Thoracic aorta (tissue), 2 donors: ENCODE data around the gene CRLF1. TPM values are rescaled to one million over a fixed set of nuclear protein-coding genes. Genes with fewer than 3 reads are reported as not detected.

ENCODE experiments used
- ATAC-seq: fragments of 150-250 bp; one replicate; pipeline ENCODE4 v1.8.0; 2017; ENCODE audit warnings: low read depth; ENCODE audit not compliant: insufficient number of reproducible peaks, low FRiP score
- DNase-seq: peaks from one replicate; pipeline ENCODE4 v3.0.0-alpha.2; 2020; ENCODE audit warnings: low spot score
- H3K27ac ChIP-seq, 2 donors: fragments of 200-600 bp; sonication (generic); 1 replicate in 1 of 2; 2 replicates in 1 of 2; pipeline ENCODE4 v1.5.1; 2016; ENCODE audit warnings: mild to moderate bottlenecking in 2 of 2, moderate library complexity in 2 of 2
- H3K27me3 ChIP-seq: fragments of 200-600 bp; sonication (generic); replicated peaks from 2 replicates; pipeline ENCODE4 v1.6.0; 2016; ENCODE audit warnings: mild to moderate bottlenecking; ENCODE audit not compliant: insufficient read depth
- H3K36me3 ChIP-seq: fragments of 200-600 bp; sonication (generic); one replicate; pipeline ENCODE4 v1.5.1; 2016
- H3K4me1 ChIP-seq, 2 donors: fragments of 200-600 bp; sonication (generic); 1 replicate in 1 of 2; 2 replicates in 1 of 2; pipeline versions ENCODE4 v1.5.1 to v1.6.0; 2016; ENCODE audit warnings: low read depth in 2 of 2, mild to moderate bottlenecking in 1 of 2; ENCODE audit not compliant: control insufficient read depth in 1 of 2
- H3K4me3 ChIP-seq: fragments of 200-600 bp; sonication (generic); 2 replicates; pipeline ENCODE4 v1.5.1; 2016; ENCODE audit warnings: mild to moderate bottlenecking
- H3K9me3 ChIP-seq: fragments of 200-600 bp; sonication (generic); 2 replicates; pipeline ENCODE4 v1.5.1; 2016
- total RNA-seq, 2 donors: library from RNA; depleted of rRNA; stranded (reverse); fragments of >200 nt; gene quantifications; one replicate each; pipeline versions ENCODE4 v1.1.0 to v1.2.3, GENCODE V29; 2016
- TF ChIP-seq, protein P1 (sequence below): fragments of 200-600 bp; sonication (generic); IDR thresholded peaks from one replicate; pipeline ENCODE4 v1.5.1; 2019; ENCODE audit warnings: antibody characterized with exemption

Gene CRLF1
- total RNA-seq, 2 donors from 2014 or later, result 85.9 to 1,063 TPM

DNA sequence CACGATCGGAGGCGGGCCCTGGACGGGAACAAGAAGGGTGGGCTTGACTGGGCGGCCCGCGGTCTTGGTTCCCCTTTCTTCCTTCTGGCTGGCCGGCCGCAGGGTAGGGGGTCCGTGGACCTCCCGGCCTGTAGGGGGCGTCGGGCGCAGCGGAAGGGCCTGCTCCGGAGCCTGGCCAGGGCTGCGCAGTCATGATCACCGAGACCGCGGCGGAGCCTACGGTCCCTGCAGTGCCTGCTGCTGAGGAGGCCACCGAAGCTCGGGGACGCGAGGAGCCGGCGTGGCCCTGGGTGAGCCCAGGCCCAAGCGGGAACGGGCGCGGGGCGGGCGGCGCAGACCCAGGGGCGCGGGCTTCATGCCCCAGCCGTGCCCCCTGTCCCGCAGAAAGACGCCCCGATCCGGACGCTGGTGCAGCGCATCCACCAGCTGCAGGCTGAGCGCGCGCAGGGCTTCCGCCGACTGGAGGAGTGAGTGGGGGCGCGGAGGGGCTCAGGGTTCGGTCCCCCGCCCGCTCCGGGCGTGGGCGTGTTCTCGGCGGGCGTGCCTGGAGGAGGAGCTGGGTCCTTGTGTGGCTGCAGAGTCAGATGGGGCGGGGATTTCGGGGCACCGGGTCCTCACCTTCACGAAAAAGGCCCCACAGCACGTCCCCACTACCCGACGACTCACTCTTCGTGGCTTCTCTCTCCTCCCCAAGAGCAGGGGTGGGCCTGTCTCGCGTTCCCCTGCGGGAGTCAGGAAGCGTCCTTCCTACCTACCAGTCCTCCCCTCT lies 17.8 kb downstream of the CRLF1 start, which contains the start of gene REX1BD:
Gene REX1BD (plus strand): TSS at position 188 of the 769 bp plus-strand sequence. CDS start 4 bp downstream, at position 192.
- TF ChIP-seq, protein P1, sequence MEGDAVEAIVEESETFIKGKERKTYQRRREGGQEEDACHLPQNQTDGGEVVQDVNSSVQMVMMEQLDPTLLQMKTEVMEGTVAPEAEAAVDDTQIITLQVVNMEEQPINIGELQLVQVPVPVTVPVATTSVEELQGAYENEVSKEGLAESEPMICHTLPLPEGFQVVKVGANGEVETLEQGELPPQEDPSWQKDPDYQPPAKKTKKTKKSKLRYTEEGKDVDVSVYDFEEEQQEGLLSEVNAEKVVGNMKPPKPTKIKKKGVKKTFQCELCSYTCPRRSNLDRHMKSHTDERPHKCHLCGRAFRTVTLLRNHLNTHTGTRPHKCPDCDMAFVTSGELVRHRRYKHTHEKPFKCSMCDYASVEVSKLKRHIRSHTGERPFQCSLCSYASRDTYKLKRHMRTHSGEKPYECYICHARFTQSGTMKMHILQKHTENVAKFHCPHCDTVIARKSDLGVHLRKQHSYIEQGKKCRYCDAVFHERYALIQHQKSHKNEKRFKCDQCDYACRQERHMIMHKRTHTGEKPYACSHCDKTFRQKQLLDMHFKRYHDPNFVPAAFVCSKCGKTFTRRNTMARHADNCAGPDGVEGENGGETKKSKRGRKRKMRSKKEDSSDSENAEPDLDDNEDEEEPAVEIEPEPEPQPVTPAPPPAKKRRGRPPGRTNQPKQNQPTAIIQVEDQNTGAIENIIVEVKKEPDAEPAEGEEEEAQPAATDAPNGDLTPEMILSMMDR, result peak; percentile 83
- H3K27ac ChIP-seq, result peak within 1 kb of the TSS; percentile 84 to 86
- H3K9me3 ChIP-seq, result no peaks in the 10 kb centered on the region
- peaks cover 8% of the 10 kb centered on the region for H3K36me3 ChIP-seq
- peak within 1 kb of the TSS; percentile 89 for H3K4me3 ChIP-seq
- DNase-seq (peak; percentile 57), ATAC-seq (peak; percentile 19)
- no peaks in the 10 kb centered on the region for H3K27me3 ChIP-seq
- H3K4me1 ChIP-seq, result peaks cover 11 to 21% of the 10 kb centered on the region in 2 donors

DNA sequence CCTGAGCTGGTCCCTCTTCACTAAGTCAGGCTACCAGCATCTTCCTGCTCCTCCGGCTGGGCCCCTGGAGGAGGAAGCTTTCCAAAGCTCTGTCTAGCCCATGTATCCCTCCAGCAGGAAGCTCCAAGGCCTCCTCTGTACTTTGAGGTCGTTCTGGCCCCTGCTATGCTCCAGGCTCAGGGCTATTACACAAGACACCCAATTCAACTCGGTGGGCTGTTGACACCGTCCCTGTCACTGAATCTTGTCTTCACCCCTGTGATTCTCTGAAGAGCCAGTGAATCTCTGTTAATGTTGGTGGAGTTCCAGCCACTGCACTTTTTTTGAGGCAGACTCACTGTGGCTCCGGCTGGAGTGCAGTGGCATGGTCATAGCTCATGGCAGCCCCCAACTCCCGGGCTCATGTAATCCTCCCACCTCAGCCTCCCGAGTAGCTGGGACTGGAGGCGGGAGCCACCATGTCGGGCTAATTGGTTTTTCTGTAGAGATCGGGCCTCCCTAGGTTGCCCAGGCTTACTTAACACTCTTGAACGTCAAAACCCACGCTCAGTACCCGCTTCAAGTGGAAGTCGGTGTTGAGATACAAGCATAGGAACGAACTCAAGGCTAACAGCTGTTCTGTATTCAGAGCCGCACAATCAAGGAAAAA lies 18.5 kb downstream of the CRLF1 start:
- Histone ChIP-seq H3K4me1 (peaks cover 11 to 21% of the 10 kb centered on the region in 2 donors), H3K27ac (peak overlapping the region; percentile 84 to 86), H3K4me3 (peak overlapping the region; percentile 89), H3K27me3 (no peaks in the 10 kb centered on the region), H3K9me3 (no peaks in the 10 kb centered on the region), H3K36me3 (peaks cover 8% of the 10 kb centered on the region)
- ATAC-seq, result no peak
- no peak for DNase-seq
- TF ChIP-seq, protein P1, result no peak

DNA sequence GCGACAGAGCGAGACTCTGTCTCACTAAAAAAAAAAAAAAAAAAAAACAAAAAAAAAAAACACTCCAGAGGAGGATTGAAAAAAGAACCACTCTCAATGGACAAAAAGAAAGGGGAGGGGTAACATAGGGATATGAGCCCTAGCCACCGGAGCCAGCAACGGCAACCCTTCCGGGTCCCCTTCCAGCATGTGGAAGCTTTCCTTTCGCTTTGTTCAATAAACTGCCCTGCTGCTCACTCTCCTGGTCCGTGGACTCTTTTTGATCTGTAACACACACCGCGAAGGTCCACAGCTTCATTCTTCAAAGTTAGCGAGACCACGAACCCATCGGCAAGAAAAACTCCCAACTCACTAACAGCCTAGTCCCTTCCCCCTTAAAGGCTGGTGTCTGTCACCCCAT lies 19.0 kb downstream of the CRLF1 start:
- Histone ChIP-seq H3K36me3 (peaks cover 8% of the 10 kb centered on the region), H3K27ac (no peak overlapping the region), H3K4me1 (peaks cover 11 to 21% of the 10 kb centered on the region in 2 donors), H3K4me3 (no peak overlapping the region), H3K9me3 (no peaks in the 10 kb centered on the region), H3K27me3 (no peaks in the 10 kb centered on the region)
- TF ChIP-seq, protein P1, result no peak
- ATAC-seq (no peak), DNase-seq (no peak)

DNA sequence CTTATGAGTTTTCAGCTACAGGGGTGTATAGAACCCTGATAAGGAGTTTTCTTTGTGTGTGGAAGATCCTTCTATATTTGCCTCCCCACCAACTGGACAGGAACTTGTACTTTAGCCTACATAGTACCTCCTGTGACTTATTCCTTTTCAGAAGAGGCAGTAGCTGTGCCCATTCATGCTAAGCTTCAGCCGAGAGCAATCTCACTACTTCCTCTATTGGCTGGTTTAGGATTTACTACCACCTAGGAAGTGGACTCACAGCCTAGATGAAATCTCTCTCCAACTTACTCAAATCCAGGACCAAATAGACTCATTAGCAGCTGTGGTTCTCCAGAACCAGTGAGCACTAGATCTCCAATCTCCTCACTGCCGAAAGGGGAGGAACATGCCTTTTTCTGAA lies 20.3 kb downstream of the CRLF1 start:
- Histone ChIP-seq H3K27ac (no peak overlapping the region), H3K4me1 (peaks cover 11 to 21% of the 10 kb centered on the region in 2 donors), H3K27me3 (no peaks in the 10 kb centered on the region), H3K36me3 (peaks cover 8% of the 10 kb centered on the region), H3K9me3 (no peaks in the 10 kb centered on the region), H3K4me3 (no peak overlapping the region)
- TF ChIP-seq, protein P1, result no peak
- no peak for ATAC-seq
- no peak for DNase-seq

DNA sequence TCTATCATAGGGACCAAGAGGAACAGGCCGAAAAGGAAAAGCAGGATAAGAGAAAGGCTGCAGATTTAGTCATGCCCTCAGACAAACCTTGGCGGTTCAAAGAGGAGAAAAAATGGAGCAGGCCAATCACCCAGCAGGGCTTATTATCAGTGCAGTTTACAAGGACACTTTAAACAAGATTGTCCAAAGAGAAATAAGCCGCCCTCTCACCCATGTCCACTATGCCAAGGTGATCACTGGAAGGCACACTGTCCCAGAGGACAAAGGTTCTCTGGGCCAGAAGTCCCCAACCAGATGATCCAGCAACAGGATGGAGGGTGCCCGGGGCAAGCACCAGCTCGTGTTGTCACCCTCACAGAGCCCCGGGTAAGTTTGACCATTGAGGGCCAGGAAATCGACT lies 26.3 kb downstream of the CRLF1 start:
- Histone ChIP-seq H3K9me3 (no peaks in the 10 kb centered on the region), H3K4me1 (no peaks in the 10 kb centered on the region), H3K36me3 (peaks cover 14% of the 10 kb centered on the region), H3K27ac (no peak overlapping the region), H3K27me3 (no peaks in the 10 kb centered on the region), H3K4me3 (no peak overlapping the region)
- ATAC-seq (no peak), DNase-seq (no peak)
- TF ChIP-seq, protein P1, result no peak
